Trophoblast cell (in vitro differentiated cells and primary cell): ENCODE data around the gene CABCOCO1.

ENCODE experiments used
- DNase-seq, 2 donors: peaks; one replicate each; pipeline ENCODE4 v3.0.0-alpha.2; 2016
- H2AFZ ChIP-seq: 2 replicates; pipeline ENCODE4 v1.6.1; 2013; ENCODE audit warnings: low read length, moderate library complexity, mild to moderate bottlenecking; ENCODE audit not compliant: insufficient read depth, poor library complexity
- H2AK5ac ChIP-seq: 2 replicates; pipeline ENCODE4 v1.6.1; 2013; ENCODE audit warnings: mild to moderate bottlenecking, low read length
- H2BK120ac ChIP-seq: 2 replicates; pipeline ENCODE4 v1.6.1; 2013; ENCODE audit warnings: low read length, mild to moderate bottlenecking, moderate library complexity; ENCODE audit not compliant: insufficient read depth, poor library complexity
- H2BK12ac ChIP-seq: 2 replicates; pipeline ENCODE4 v1.6.1; 2013; ENCODE audit warnings: mild to moderate bottlenecking, low read length, moderate library complexity
- H2BK5ac ChIP-seq: 2 replicates; pipeline ENCODE4 v1.6.1; 2013; ENCODE audit warnings: low read length, low read depth, moderate library complexity, mild to moderate bottlenecking; ENCODE audit not compliant: poor library complexity
- H3K14ac ChIP-seq: 2 replicates; pipeline ENCODE4 v1.6.1; 2013; ENCODE audit warnings: mild to moderate bottlenecking, low read length
- H3K18ac ChIP-seq: 2 replicates; pipeline ENCODE4 v1.6.1; 2013; ENCODE audit warnings: mild to moderate bottlenecking, low read length
- H3K23ac ChIP-seq: 2 replicates; pipeline ENCODE4 v1.6.1; 2013; ENCODE audit warnings: low read length
- H3K27ac ChIP-seq: 2 replicates; pipeline ENCODE4 v1.5.1; 2013; ENCODE audit warnings: low read depth, mild to moderate bottlenecking, inconsistent platforms, low read length, moderate library complexity
- H3K27me3 ChIP-seq: 2 replicates; pipeline ENCODE4 v1.6.1; 2013; ENCODE audit warnings: inconsistent platforms, mild to moderate bottlenecking, low read length, moderate library complexity; ENCODE audit not compliant: insufficient read depth
- H3K36me3 ChIP-seq, 2 experiments: 1 replicate in 1 of 2; 2 replicates in 1 of 2; pipeline ENCODE4 v1.6.1; 2013; ENCODE audit warnings: low read length in 2 of 2, mild to moderate bottlenecking in 2 of 2, moderate library complexity in 1 of 2; ENCODE audit not compliant: insufficient read depth in 2 of 2, control insufficient read depth in 1 of 2
- H3K4ac ChIP-seq: 2 replicates; pipeline ENCODE4 v1.6.1; 2013; ENCODE audit warnings: low read depth, mild to moderate bottlenecking, low read length, moderate library complexity
- H3K4me1 ChIP-seq, 2 experiments: 1 replicate in 1 of 2; 2 replicates in 1 of 2; pipeline ENCODE4 v1.6.1; 2013; ENCODE audit warnings: low read length in 2 of 2, mild to moderate bottlenecking in 2 of 2, moderate library complexity in 1 of 2; ENCODE audit not compliant: insufficient read depth in 2 of 2, control insufficient read depth in 1 of 2
- H3K4me2 ChIP-seq: 2 replicates; pipeline ENCODE4 v1.6.1; 2013; ENCODE audit warnings: inconsistent platforms, mild to moderate bottlenecking, low read length, moderate library complexity
- H3K4me3 ChIP-seq: 2 replicates; pipeline ENCODE4 v1.5.1; 2013; ENCODE audit warnings: mild to moderate bottlenecking, low read depth, low read length, inconsistent platforms
- H3K79me1 ChIP-seq: one replicate; pipeline ENCODE4 v1.6.1; 2013; ENCODE audit warnings: low read length
- H3K79me2 ChIP-seq: 2 replicates; pipeline ENCODE4 v1.6.1; 2013; ENCODE audit warnings: low read length, mild to moderate bottlenecking; ENCODE audit not compliant: control insufficient read depth, insufficient read depth, poor library complexity
- H3K9ac ChIP-seq: 2 replicates; pipeline ENCODE4 v1.6.1; 2013; ENCODE audit warnings: mild to moderate bottlenecking, low read length
- H3K9me3 ChIP-seq: 2 replicates; pipeline ENCODE4 v1.6.1; 2013; ENCODE audit warnings: low read depth, mild to moderate bottlenecking, control low read depth, inconsistent platforms, low read length; ENCODE audit not compliant: insufficient read depth
- H4K12ac ChIP-seq: 2 replicates; pipeline ENCODE4 v1.6.1; 2013; ENCODE audit warnings: low read depth, mild to moderate bottlenecking, low read length, moderate library complexity
- H4K8ac ChIP-seq: 2 replicates; pipeline ENCODE4 v1.6.1; 2013; ENCODE audit warnings: low read depth, mild to moderate bottlenecking, low read length, moderate library complexity
- H4K91ac ChIP-seq: one replicate; pipeline ENCODE4 v1.6.1; 2013; ENCODE audit warnings: low read depth, mild to moderate bottlenecking, low read length, moderate library complexity
- WGBS: extraction: QIAGEN DNeasy Blood & Tissue Kit; methylation state at CpG from one replicate; pipeline ENCODE4 v1.1.7; 2013; ENCODE audit warnings: missing lambda C conversion rate; ENCODE audit not compliant: insufficient read length, insufficient coverage; ENCODE audit errors: extremely low coverage; 5-methylcytosine and 5-hydroxymethylcytosine counted together

Gene CABCOCO1

DNA sequence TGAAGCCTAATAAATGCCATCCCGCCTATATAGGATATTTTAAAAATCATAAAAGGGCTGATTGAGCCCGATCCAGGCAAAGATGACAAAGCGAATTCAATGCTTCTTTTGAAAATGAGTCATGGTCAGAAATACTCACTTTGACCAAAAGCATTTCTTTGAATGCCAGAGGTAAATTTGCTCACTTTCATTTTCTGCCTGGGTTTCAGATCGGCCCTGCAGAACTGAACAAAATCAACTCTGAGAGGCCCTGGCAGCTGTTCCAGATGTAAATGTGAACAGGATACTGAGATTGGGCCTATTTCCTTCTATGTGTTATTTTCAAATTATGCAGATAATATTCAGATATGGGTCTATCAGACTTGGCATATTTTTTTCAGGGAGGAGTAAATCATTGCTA, 124.0 kb downstream of the CABCOCO1 start:
- WGBS, result no CpG with 5 or more reads among the region's 4 CpGs

DNA sequence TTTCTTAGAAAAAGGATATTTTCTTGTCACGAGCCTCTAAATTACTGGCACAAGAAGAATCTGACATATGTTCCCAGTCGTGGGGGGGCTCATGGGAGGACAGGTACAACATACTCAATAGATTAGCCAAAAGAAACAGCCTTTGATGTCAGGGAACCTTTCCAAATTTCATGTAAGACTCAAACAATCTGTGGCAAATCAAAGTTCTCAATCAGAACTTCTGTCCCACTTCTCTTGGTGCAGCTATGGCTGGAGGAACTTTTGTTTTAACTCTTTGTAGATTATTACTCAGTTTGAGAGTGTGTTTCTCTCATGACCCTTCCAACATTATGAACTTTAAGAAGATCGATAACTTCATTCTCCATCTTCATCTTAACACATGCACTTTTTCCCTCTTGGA, 124.4 kb downstream of the CABCOCO1 start:
- Histone ChIP-seq H3K79me2 (no peaks in the 10 kb centered on the region), H3K18ac (no peak overlapping the region), H3K23ac (no peak overlapping the region), H2AK5ac (no peak overlapping the region), H4K8ac (no peak overlapping the region), H2BK120ac (no peak overlapping the region), H2BK12ac (no peak overlapping the region), H4K12ac (no peak overlapping the region), H3K27ac (no peak overlapping the region), H3K4me3 (no peak overlapping the region), H3K36me3 (no peaks in the 10 kb centered on the region), H3K14ac (no peak overlapping the region), H3K4me1 (peaks cover 0 to 3% of the 10 kb centered on the region in 2 experiments), H3K4me2 (no peak overlapping the region), H3K9me3 (no peaks in the 10 kb centered on the region), H3K27me3 (no peaks in the 10 kb centered on the region), H3K79me1 (no peaks in the 10 kb centered on the region), H2BK5ac (no peak overlapping the region), H2AFZ (no peak overlapping the region), H4K91ac (no peak overlapping the region), H3K9ac (no peak overlapping the region), H3K4ac (no peak overlapping the region)
- no peak for DNase-seq
- no CpG with 5 or more reads among the region's 3 CpGs for whole genome bisulfite sequencing

More for the DNA sequence above, 124.0 kb downstream of the CABCOCO1 start:
- H3K27me3 ChIP-seq, result no peaks in the 10 kb centered on the region
- DNase-seq, result peak in 1 of 2 donors; percentile 52
- H3K79me1 ChIP-seq, result no peaks in the 10 kb centered on the region
- no peak overlapping the region for H3K27ac ChIP-seq
- H3K79me2 ChIP-seq, result no peaks in the 10 kb centered on the region
- H4K8ac ChIP-seq, result no peak overlapping the region
- H2AK5ac ChIP-seq, result no peak overlapping the region
- no peak overlapping the region for H3K9ac ChIP-seq
- no peak overlapping the region for H3K4me2 ChIP-seq
- no peak overlapping the region for H2BK120ac ChIP-seq
- peaks cover 0 to 3% of the 10 kb centered on the region in 2 experiments for H3K4me1 ChIP-seq
- no peak overlapping the region for H4K91ac ChIP-seq
- H4K12ac ChIP-seq, result no peak overlapping the region
- H3K9me3 ChIP-seq, result no peaks in the 10 kb centered on the region
- H2AFZ ChIP-seq, result no peak overlapping the region
- no peak overlapping the region for H3K4me3 ChIP-seq
- no peak overlapping the region for H2BK5ac ChIP-seq
- H3K18ac ChIP-seq, result no peak overlapping the region
- H3K14ac ChIP-seq, result no peak overlapping the region
- no peak overlapping the region for H3K23ac ChIP-seq
- no peak overlapping the region for H3K4ac ChIP-seq
- H2BK12ac ChIP-seq, result no peak overlapping the region
- H3K36me3 ChIP-seq, result no peaks in the 10 kb centered on the region

- H3K79me2 ChIP-seq, result no peaks in the 10 kb centered on the region
- no peaks in the 10 kb centered on the region for H3K27me3 ChIP-seq
- no peak overlapping the region for H3K4me3 ChIP-seq
- H3K79me1 ChIP-seq, result no peaks in the 10 kb centered on the region
- H2BK12ac ChIP-seq, result no peak overlapping the region
- H3K23ac ChIP-seq, result no peak overlapping the region
- no peak overlapping the region for H3K4me2 ChIP-seq
- no peak overlapping the region for H2BK5ac ChIP-seq
- H3K4ac ChIP-seq, result no peak overlapping the region
- H4K12ac ChIP-seq, result no peak overlapping the region
- no peak overlapping the region for H2BK120ac ChIP-seq
- H3K4me1 ChIP-seq, result peaks cover 0 to 3% of the 10 kb centered on the region in 2 experiments
- peak in 1 of 2 donors; percentile 55 for DNase-seq
- H4K8ac ChIP-seq, result no peak overlapping the region
- no peak overlapping the region for H3K9ac ChIP-seq
- H3K27ac ChIP-seq, result no peak overlapping the region
- H4K91ac ChIP-seq, result no peak overlapping the region
- no peak overlapping the region for H2AFZ ChIP-seq
- no peak overlapping the region for H3K14ac ChIP-seq
- H2AK5ac ChIP-seq, result no peak overlapping the region
- H3K36me3 ChIP-seq, result no peaks in the 10 kb centered on the region
- WGBS, result no CpG with 5 or more reads among the region's 1 CpG
- H3K18ac ChIP-seq, result no peak overlapping the region
- H3K9me3 ChIP-seq, result no peaks in the 10 kb centered on the region
Observed at GRCh38 chr10:61789031-61789430, 126.3 kb downstream of the CABCOCO1 start.

- Histone ChIP-seq H3K9me3 (no peaks in the 10 kb centered on the region), H4K91ac (no peak overlapping the region), H3K79me2 (no peaks in the 10 kb centered on the region), H3K4me1 (no peaks in the 10 kb centered on the region), H2BK120ac (no peak overlapping the region), H3K4me2 (no peak overlapping the region), H3K36me3 (no peaks in the 10 kb centered on the region), H3K23ac (no peak overlapping the region), H3K27me3 (no peaks in the 10 kb centered on the region), H2AK5ac (no peak overlapping the region), H4K8ac (no peak overlapping the region), H3K9ac (no peak overlapping the region), H3K27ac (no peak overlapping the region), H3K4me3 (no peak overlapping the region), H2BK5ac (no peak overlapping the region), H3K18ac (no peak overlapping the region), H2AFZ (no peak overlapping the region), H3K4ac (no peak overlapping the region), H2BK12ac (no peak overlapping the region), H3K79me1 (no peaks in the 10 kb centered on the region), H3K14ac (no peak overlapping the region), H4K12ac (no peak overlapping the region)
- no CpG with 5 or more reads among the region's 2 CpGs for WGBS
- no peak for DNase-seq
Observed at GRCh38 chr10:61791216-61791615, 128.5 kb downstream of the CABCOCO1 start.
